Left ventricle myocardium inferior (tissue), 1 donor: ENCODE measurements around the gene GPN1. TPM values are rescaled to one million over a fixed set of nuclear protein-coding genes. Genes with fewer than 3 reads are reported as not detected.

ENCODE experiments used
- DNase-seq: peaks from one replicate; pipeline ENCODE4 v3.0.0-alpha.2; 2020
- H3K27ac ChIP-seq: fragments of 200-600 bp; replicated peaks from 2 replicates; pipeline ENCODE4 v1.8.0; 2021
- H3K27me3 ChIP-seq: fragments of 200-600 bp; 2 replicates; pipeline ENCODE4 v1.8.0; 2021; ENCODE audit warnings: low read depth
- H3K36me3 ChIP-seq: fragments of 200-600 bp; 2 replicates; pipeline ENCODE4 v1.8.0; 2021
- H3K4me1 ChIP-seq: fragments of 200-600 bp; 2 replicates; pipeline ENCODE4 v1.8.0; 2021
- H3K4me3 ChIP-seq: fragments of 200-600 bp; 2 replicates; pipeline ENCODE4 v1.8.0; 2021; ENCODE audit warnings: mild to moderate bottlenecking, moderate library complexity
- H3K9me3 ChIP-seq: fragments of 200-600 bp; replicated peaks from 2 replicates; pipeline ENCODE4 v1.8.0; 2021
- intact Hi-C: fragments of 100-400 bp; cut with micrococcal nuclease; formaldehyde crosslinking; loops from one replicate; pipeline ENCODE4 v1.11.0; 2022
- total RNA-seq: library from RNA; stranded (reverse); fragmentation: NEBNext Ultra II Directional; extraction: Animal tissue kit (Norgen Biotek cat#: 25700); gene quantifications from one replicate; pipeline ENCODE4 v1.2.1, GENCODE V29; 2021
- TF ChIP-seq, protein P1 (sequence below): fragments of 200-600 bp; IDR thresholded peaks from 2 replicates; pipeline ENCODE4 v1.8.0; 2021; ENCODE audit warnings: antibody characterized with exemption, mild to moderate bottlenecking, borderline replicate concordance
- donor health status: DM: no; HTN: yes; CAD: no; lungs with severe emphysema.

GPN1 gene
- total RNA-seq, 1 donor from 2014 or later, result 16.6 TPM

DNA sequence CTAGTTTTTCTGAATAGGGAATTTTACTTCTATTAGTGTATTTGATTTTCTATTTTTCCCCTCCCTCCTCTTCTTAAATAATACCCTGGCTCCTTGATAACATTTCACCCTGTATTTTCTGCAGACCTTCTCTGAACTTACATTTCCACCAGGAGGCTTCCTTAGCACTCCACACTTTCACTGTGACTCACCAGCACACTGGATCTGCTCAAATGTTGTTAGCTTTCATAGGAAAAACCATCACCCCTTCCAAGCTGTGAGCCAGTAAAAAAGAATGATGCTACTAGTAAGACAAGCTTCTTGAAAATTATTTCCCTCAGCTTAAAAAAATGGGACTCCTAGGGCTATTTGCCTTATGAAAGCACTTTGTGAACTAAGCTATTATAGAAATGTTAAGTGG is 18.4 kb downstream of the GPN1 start:
- intact Hi-C loops, result no loop called here
- peaks cover 83% of the 10 kb centered on the region for H3K36me3 ChIP-seq
- no peak overlapping the region for H3K27ac ChIP-seq
- H3K9me3 ChIP-seq, result no peaks in the 10 kb centered on the region
- DNase-seq, result no peak
- TF ChIP-seq, protein P1, sequence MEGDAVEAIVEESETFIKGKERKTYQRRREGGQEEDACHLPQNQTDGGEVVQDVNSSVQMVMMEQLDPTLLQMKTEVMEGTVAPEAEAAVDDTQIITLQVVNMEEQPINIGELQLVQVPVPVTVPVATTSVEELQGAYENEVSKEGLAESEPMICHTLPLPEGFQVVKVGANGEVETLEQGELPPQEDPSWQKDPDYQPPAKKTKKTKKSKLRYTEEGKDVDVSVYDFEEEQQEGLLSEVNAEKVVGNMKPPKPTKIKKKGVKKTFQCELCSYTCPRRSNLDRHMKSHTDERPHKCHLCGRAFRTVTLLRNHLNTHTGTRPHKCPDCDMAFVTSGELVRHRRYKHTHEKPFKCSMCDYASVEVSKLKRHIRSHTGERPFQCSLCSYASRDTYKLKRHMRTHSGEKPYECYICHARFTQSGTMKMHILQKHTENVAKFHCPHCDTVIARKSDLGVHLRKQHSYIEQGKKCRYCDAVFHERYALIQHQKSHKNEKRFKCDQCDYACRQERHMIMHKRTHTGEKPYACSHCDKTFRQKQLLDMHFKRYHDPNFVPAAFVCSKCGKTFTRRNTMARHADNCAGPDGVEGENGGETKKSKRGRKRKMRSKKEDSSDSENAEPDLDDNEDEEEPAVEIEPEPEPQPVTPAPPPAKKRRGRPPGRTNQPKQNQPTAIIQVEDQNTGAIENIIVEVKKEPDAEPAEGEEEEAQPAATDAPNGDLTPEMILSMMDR, result no peak
- H3K27me3 ChIP-seq, result no peaks in the 10 kb centered on the region
- H3K4me1 ChIP-seq, result no peaks in the 10 kb centered on the region
- no peak overlapping the region for H3K4me3 ChIP-seq

- H3K36me3 ChIP-seq, result peaks cover 84% of the 10 kb centered on the region
- no peaks in the 10 kb centered on the region for H3K4me1 ChIP-seq
- TF ChIP-seq, protein P1, result no peak
- H3K27ac ChIP-seq, result no peak overlapping the region
- DNase-seq, result no peak
- intact Hi-C loops, result no loop called here
- no peaks in the 10 kb centered on the region for H3K27me3 ChIP-seq
- no peaks in the 10 kb centered on the region for H3K9me3 ChIP-seq
- H3K4me3 ChIP-seq, result no peak overlapping the region
These were observed 18.9 kb downstream of the GPN1 start for GRCh38 chr2:27647737-27648136.

DNA sequence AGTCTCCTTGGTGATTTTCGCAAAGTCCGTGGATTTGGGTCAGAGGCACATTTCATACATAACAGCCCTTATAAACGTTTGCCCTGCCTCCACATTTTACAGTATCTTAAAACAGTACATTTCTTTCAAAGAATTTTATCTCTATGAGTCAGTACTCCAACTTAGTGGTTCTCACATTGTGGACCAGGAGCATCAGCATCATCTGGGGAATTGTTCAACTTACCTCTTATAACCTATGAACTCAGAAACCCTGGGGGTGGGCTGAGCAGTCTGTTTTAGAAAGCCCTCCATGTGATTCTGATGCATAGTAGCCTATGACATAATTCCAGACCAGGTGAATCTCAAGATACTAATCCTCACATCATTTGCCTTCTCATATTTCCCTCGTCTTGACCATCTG is 22.2 kb downstream of the GPN1 start:
- Histone ChIP-seq H3K4me3 (no peak overlapping the region), H3K36me3 (peaks cover 92% of the 10 kb centered on the region), H3K27me3 (no peaks in the 10 kb centered on the region), H3K9me3 (no peaks in the 10 kb centered on the region), H3K4me1 (no peaks in the 10 kb centered on the region), H3K27ac (no peak overlapping the region)
- no peak for DNase-seq
- TF ChIP-seq, protein P1, result no peak
- intact Hi-C loops, result no loop called here

DNA sequence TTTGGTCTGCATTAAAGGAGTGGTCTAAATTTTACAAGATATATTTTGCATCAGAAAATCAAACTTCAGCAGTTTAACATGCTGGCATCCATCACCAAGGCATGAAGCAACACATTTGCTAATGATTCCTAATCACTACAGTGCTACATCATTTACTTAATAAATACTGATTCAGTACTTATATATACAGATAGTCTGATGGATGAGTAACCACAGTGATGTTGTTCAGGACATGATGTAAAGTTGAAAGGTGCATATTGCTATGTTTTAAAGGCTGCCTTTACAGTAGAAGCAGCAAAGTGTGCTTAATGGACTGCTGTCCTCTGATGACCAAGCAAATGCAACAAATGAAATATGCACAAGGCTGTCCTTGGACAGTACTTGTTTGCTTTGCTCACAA is 23.5 kb downstream of the GPN1 start:
- no peaks in the 10 kb centered on the region for H3K4me1 ChIP-seq
- intact Hi-C loops, result no loop called here

DNA sequence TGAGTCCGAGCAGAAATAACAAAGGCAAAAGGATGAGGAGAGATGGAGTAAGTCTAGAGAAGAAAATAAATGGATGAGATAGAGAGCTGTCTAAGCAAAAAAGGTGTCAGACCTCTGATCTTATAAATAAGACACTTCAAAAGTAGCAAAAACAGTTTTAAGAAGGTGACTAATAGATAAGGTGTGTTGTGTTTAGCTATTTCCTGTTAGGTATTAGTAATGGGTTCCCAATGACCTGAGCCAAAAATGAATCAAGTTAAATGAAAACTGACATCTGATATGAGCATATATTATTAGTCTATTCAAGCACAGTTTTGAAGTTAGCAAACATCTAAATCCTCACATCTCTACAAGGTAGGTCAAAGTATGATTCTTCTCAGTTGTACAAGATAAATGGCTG is 23.9 kb downstream of the GPN1 start:
- no peak for DNase-seq
- no peaks in the 10 kb centered on the region for H3K4me1 ChIP-seq
- H3K9me3 ChIP-seq, result no peaks in the 10 kb centered on the region
- TF ChIP-seq, protein P1, result no peak
- intact Hi-C loops, result no loop called here
- peaks cover 99% of the 10 kb centered on the region for H3K36me3 ChIP-seq
- H3K27me3 ChIP-seq, result no peaks in the 10 kb centered on the region
- H3K4me3 ChIP-seq, result no peak overlapping the region
- H3K27ac ChIP-seq, result no peak overlapping the region

More for the DNA sequence above, 23.5 kb downstream of the GPN1 start:
- TF ChIP-seq, protein P1, result no peak
- H3K4me3 ChIP-seq, result no peak overlapping the region
- peaks cover 99% of the 10 kb centered on the region for H3K36me3 ChIP-seq
- no peaks in the 10 kb centered on the region for H3K27me3 ChIP-seq
- DNase-seq, result no peak
- no peaks in the 10 kb centered on the region for H3K9me3 ChIP-seq
- H3K27ac ChIP-seq, result no peak overlapping the region

GRCh38 chr2:27653397-27653796 is 24.5 kb downstream of the GPN1 start:
- Histone ChIP-seq H3K4me1 (no peaks in the 10 kb centered on the region), H3K36me3 (peaks cover 99% of the 10 kb centered on the region), H3K27me3 (no peaks in the 10 kb centered on the region), H3K27ac (no peak overlapping the region), H3K4me3 (no peak overlapping the region), H3K9me3 (no peaks in the 10 kb centered on the region)
- intact Hi-C loops, result no loop called here
- no peak for DNase-seq
- TF ChIP-seq, protein P1, result no peak
